Activated CD4-positive, alpha-beta T cell treated with anti-CD3 and anti-CD28 coated beads, Interleukin-2, amount 50 U/mL, for 48 hours (primary cell): Measurements from ENCODE around the gene TRIM63.

ENCODE experiments used
- DNase-seq, 2 experiments: peaks; one replicate each; pipeline ENCODE4 v3.0.0-alpha.2; 2020

Gene TRIM63

DNA sequence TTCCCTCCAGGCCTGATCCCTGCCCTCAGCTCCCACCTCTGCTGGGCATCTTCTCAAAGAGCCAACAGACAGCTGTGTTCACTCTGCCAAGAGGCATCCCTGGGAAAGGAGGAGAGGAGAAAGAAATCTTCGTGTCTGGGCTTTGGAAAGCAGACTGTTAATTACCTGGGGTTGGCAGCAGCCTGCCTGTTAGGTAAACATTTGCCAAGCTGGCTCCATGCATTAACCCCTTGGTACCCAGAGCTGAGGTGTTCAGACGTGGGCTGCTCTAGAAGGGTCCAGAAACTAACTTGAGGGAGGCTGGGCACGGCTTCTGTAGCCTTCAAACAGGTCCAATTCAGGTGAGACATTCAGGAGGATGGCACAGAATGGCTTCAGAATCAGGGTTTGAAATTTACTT, 54.6 kb downstream of the TRIM63 start:
- DNase-seq, result no peak

GRCh38 chr1:26010825-26011224, 56.6 kb downstream of the TRIM63 start:
- no peak for DNase-seq

- no peak for DNase-seq
These were observed 57.5 kb downstream of the TRIM63 start for GRCh38 chr1:26009796-26010447.

GRCh38 chr1:26006710-26007109, 60.7 kb downstream of the TRIM63 start:
- DNase-seq, result no peak

DNA sequence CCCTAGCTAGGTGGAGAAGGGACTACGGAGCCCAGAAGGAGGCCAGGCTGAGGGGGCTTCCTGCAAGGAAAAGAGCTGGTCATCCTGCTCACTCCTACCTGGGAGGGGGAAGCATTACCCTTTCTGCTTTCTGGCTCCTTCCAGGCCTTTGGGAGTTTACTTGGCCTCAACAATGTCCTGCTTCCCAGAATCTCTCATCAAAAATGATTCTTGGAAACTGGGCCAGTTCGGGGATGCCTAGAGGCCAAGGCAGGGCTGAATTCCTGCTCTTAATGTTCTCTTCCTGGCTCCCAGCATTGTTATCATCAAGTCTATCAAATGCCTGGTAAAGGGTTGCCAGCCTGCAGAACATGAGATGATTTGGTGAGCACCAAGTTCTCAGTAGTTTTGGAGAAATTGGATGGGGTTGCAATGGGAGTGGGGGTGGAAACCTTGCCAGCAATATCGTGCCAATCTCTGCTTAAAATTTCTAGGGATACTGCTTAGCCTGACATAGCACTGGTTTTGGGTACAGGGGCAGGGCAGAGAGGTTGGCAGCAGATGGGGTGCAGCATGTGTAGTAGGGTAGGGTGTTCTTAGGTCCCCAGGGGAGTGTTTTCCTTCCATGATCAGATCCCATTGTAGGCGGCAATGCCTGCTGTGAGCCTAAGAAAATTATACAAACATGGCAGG, 61.9 kb downstream of the TRIM63 start:
- DNase-seq, result no peak

GRCh38 chr1:26003756-26004155, 63.7 kb downstream of the TRIM63 start:
- DNase-seq, result no peak

GRCh38 chr1:26003262-26003661, 64.2 kb downstream of the TRIM63 start:
- DNase-seq, result no peak
